ENCODE results near the gene ARHGAP12. TPM values are rescaled to one million over a fixed set of nuclear protein-coding genes. Genes with fewer than 3 reads are reported as not detected.
"Not testable (repeated sequence)": the region's sequence is repeated elsewhere in the genome, so short reads cannot be mapped to it uniquely, and the experiment has no call there.

ARHGAP12 gene
- 10 to 100 TPM in 1 of 2 donors, 1 to 10 TPM in 1; 6.9 to 19.8 TPM for polyA plus RNA-seq

- H3K36me3 ChIP-seq (ENCODE audit: control insufficient read depth in 2 of 2, insufficient read depth in 2 of 2, low read length in 1 of 2): no peaks in the 10 kb centered on the region
- 0 to 1% methylated on average over 78 to 92 of the region's 92 CpGs for WGBS, 2 donors
- no peaks in the 10 kb centered on the region for H3K9me3 ChIP-seq (ENCODE audit: control insufficient read depth in 2 of 2, insufficient read depth in 1 of 2, low read depth in 1 of 2, low read length in 1 of 2)
- H3K4me3 ChIP-seq (ENCODE audit: low read depth in 1 of 2, low read length in 2 of 2): peak within 1 kb of the TSS; percentile 81 to 99
- H3K4me1 ChIP-seq (ENCODE audit: control insufficient read depth in 2 of 2, insufficient read depth in 2 of 2, low read length in 1 of 2): no peaks in the 10 kb centered on the region
- H3K27ac ChIP-seq (ENCODE audit: low read depth in 2 of 2, low read length in 1 of 2): peak within 1 kb of the TSS; percentile 96 to 98
- no peaks in the 10 kb centered on the region for H3K27me3 ChIP-seq (ENCODE audit: control insufficient read depth in 1 of 2, insufficient read depth in 2 of 2, low read length in 2 of 2)
Measured at GRCh38 chr10:31928549-31929260, at the start of gene ARHGAP12. TSS of gene ARHGAP12 (minus strand) at chr10:31928831. CDS start at chr10:31908855, 19,976 bp downstream.

GRCh38 chr10:31978156-31978483 is 49.5 kb upstream of the ARHGAP12 start:
- no peaks in the 10 kb centered on the region for H3K27me3 ChIP-seq (ENCODE audit: control insufficient read depth in 1 of 2, insufficient read depth in 2 of 2, low read length in 2 of 2)
- H3K36me3 ChIP-seq (ENCODE audit: control insufficient read depth in 2 of 2, insufficient read depth in 2 of 2, low read length in 1 of 2): no peaks in the 10 kb centered on the region
- no peaks in the 10 kb centered on the region for H3K4me1 ChIP-seq (ENCODE audit: control insufficient read depth in 2 of 2, insufficient read depth in 2 of 2, low read length in 1 of 2)
- H3K27ac ChIP-seq (ENCODE audit: low read depth in 2 of 2, low read length in 1 of 2): no peak overlapping the region
- 64 to 81% methylated on average over 2 of the region's 2 CpGs for WGBS, 2 donors
- no peaks in the 10 kb centered on the region for H3K9me3 ChIP-seq (ENCODE audit: control insufficient read depth in 2 of 2, insufficient read depth in 1 of 2, low read depth in 1 of 2, low read length in 1 of 2)
- no peak overlapping the region for H3K4me3 ChIP-seq (ENCODE audit: low read depth in 1 of 2, low read length in 2 of 2)

GRCh38 chr10:31977440-31978155 is 49.0 kb upstream of the ARHGAP12 start:
- H3K4me3 ChIP-seq (ENCODE audit: low read depth in 1 of 2, low read length in 2 of 2): no peak overlapping the region
- 54 to 61% methylated on average over 5 of the region's 5 CpGs for WGBS, 2 donors
- H3K9me3 ChIP-seq (ENCODE audit: control insufficient read depth in 2 of 2, insufficient read depth in 1 of 2, low read depth in 1 of 2, low read length in 1 of 2): no peaks in the 10 kb centered on the region
- no peaks in the 10 kb centered on the region for H3K4me1 ChIP-seq (ENCODE audit: control insufficient read depth in 2 of 2, insufficient read depth in 2 of 2, low read length in 1 of 2)
- peak overlapping the region in 1 of 2 donors; percentile 29 for H3K27ac ChIP-seq (ENCODE audit: low read depth in 2 of 2, low read length in 1 of 2)
- no peaks in the 10 kb centered on the region for H3K36me3 ChIP-seq (ENCODE audit: control insufficient read depth in 2 of 2, insufficient read depth in 2 of 2, low read length in 1 of 2)
- H3K27me3 ChIP-seq (ENCODE audit: control insufficient read depth in 1 of 2, insufficient read depth in 2 of 2, low read length in 2 of 2): no peaks in the 10 kb centered on the region

GRCh38 chr10:31975157-31975765 is 46.6 kb upstream of the ARHGAP12 start:
- H3K4me1 ChIP-seq (ENCODE audit: control insufficient read depth in 2 of 2, insufficient read depth in 2 of 2, low read length in 1 of 2): no peaks in the 10 kb centered on the region
- no peaks in the 10 kb centered on the region for H3K36me3 ChIP-seq (ENCODE audit: control insufficient read depth in 2 of 2, insufficient read depth in 2 of 2, low read length in 1 of 2)
- H3K27me3 ChIP-seq (ENCODE audit: control insufficient read depth in 1 of 2, insufficient read depth in 2 of 2, low read length in 2 of 2): no peaks in the 10 kb centered on the region
- 86 to 90% methylated on average over 6 of the region's 6 CpGs for WGBS, 2 donors
- H3K27ac ChIP-seq (ENCODE audit: low read depth in 2 of 2, low read length in 1 of 2): no peak overlapping the region
- H3K4me3 ChIP-seq (ENCODE audit: low read depth in 1 of 2, low read length in 2 of 2): no peak overlapping the region
- H3K9me3 ChIP-seq (ENCODE audit: control insufficient read depth in 2 of 2, insufficient read depth in 1 of 2, low read depth in 1 of 2, low read length in 1 of 2): no peaks in the 10 kb centered on the region

- Histone ChIP-seq H3K27ac (ENCODE audit: low read depth in 2 of 2, low read length in 1 of 2) (no peak overlapping the region), H3K9me3 (ENCODE audit: control insufficient read depth in 2 of 2, insufficient read depth in 1 of 2, low read depth in 1 of 2, low read length in 1 of 2) (no peaks in the 10 kb centered on the region), H3K27me3 (ENCODE audit: control insufficient read depth in 1 of 2, insufficient read depth in 2 of 2, low read length in 2 of 2) (no peaks in the 10 kb centered on the region), H3K4me1 (ENCODE audit: control insufficient read depth in 2 of 2, insufficient read depth in 2 of 2, low read length in 1 of 2) (no peaks in the 10 kb centered on the region), H3K4me3 (ENCODE audit: low read depth in 1 of 2, low read length in 2 of 2) (no peak overlapping the region), H3K36me3 (ENCODE audit: control insufficient read depth in 2 of 2, insufficient read depth in 2 of 2, low read length in 1 of 2) (no peaks in the 10 kb centered on the region)
- 80 to 82% methylated on average over 4 of the region's 4 CpGs for WGBS, 2 donors
Measured at GRCh38 chr10:31974434-31975124, 45.9 kb upstream of the ARHGAP12 start.

GRCh38 chr10:31972519-31973041 is 43.9 kb upstream of the ARHGAP12 start:
- Histone ChIP-seq H3K9me3 (ENCODE audit: control insufficient read depth in 2 of 2, insufficient read depth in 1 of 2, low read depth in 1 of 2, low read length in 1 of 2) (no peaks in the 10 kb centered on the region), H3K36me3 (ENCODE audit: control insufficient read depth in 2 of 2, insufficient read depth in 2 of 2, low read length in 1 of 2) (no peaks in the 10 kb centered on the region)
- 84 to 92% methylated on average over 9 of the region's 9 CpGs for WGBS, 2 donors

GRCh38 chr10:31969847-31970246 is 41.2 kb upstream of the ARHGAP12 start:
- no CpG with 5 or more reads among the region's 32 CpGs for WGBS, 2 donors
- not testable (repeated sequence) for H3K27me3 ChIP-seq (ENCODE audit: control insufficient read depth in 1 of 2, insufficient read depth in 2 of 2, low read length in 2 of 2); H3K36me3 ChIP-seq (ENCODE audit: control insufficient read depth in 2 of 2, insufficient read depth in 2 of 2, low read length in 1 of 2); H3K4me3 ChIP-seq (ENCODE audit: low read depth in 1 of 2, low read length in 2 of 2); H3K4me1 ChIP-seq (ENCODE audit: control insufficient read depth in 2 of 2, insufficient read depth in 2 of 2, low read length in 1 of 2); H3K9me3 ChIP-seq (ENCODE audit: control insufficient read depth in 2 of 2, insufficient read depth in 1 of 2, low read depth in 1 of 2, low read length in 1 of 2); H3K27ac ChIP-seq (ENCODE audit: low read depth in 2 of 2, low read length in 1 of 2)

More at GRCh38 chr10:31972519-31973041, 43.9 kb upstream of the ARHGAP12 start:
- no peaks in the 10 kb centered on the region for H3K4me1 ChIP-seq (ENCODE audit: control insufficient read depth in 2 of 2, insufficient read depth in 2 of 2, low read length in 1 of 2)
- H3K4me3 ChIP-seq (ENCODE audit: low read depth in 1 of 2, low read length in 2 of 2): no peak overlapping the region
- H3K27me3 ChIP-seq (ENCODE audit: control insufficient read depth in 1 of 2, insufficient read depth in 2 of 2, low read length in 2 of 2): no peaks in the 10 kb centered on the region
- H3K27ac ChIP-seq (ENCODE audit: low read depth in 2 of 2, low read length in 1 of 2): no peak overlapping the region

GRCh38 chr10:31963589-31963980 is 35.0 kb upstream of the ARHGAP12 start:
- Histone ChIP-seq H3K4me1 (ENCODE audit: control insufficient read depth in 2 of 2, insufficient read depth in 2 of 2, low read length in 1 of 2) (peaks cover 0 to 3% of the 10 kb centered on the region in 2 donors), H3K36me3 (ENCODE audit: control insufficient read depth in 2 of 2, insufficient read depth in 2 of 2, low read length in 1 of 2) (no peaks in the 10 kb centered on the region), H3K9me3 (ENCODE audit: control insufficient read depth in 2 of 2, insufficient read depth in 1 of 2, low read depth in 1 of 2, low read length in 1 of 2) (no peaks in the 10 kb centered on the region), H3K4me3 (ENCODE audit: low read depth in 1 of 2, low read length in 2 of 2) (no peak overlapping the region), H3K27me3 (ENCODE audit: control insufficient read depth in 1 of 2, insufficient read depth in 2 of 2, low read length in 2 of 2) (no peaks in the 10 kb centered on the region), H3K27ac (ENCODE audit: low read depth in 2 of 2, low read length in 1 of 2) (no peak overlapping the region)
- 54 to 62% methylated on average over 1 of the region's 1 CpG for WGBS, 2 donors

- Histone ChIP-seq H3K27ac (ENCODE audit: low read depth in 2 of 2, low read length in 1 of 2) (no peak overlapping the region), H3K9me3 (ENCODE audit: control insufficient read depth in 2 of 2, insufficient read depth in 1 of 2, low read depth in 1 of 2, low read length in 1 of 2) (no peaks in the 10 kb centered on the region), H3K4me3 (ENCODE audit: low read depth in 1 of 2, low read length in 2 of 2) (no peak overlapping the region), H3K27me3 (ENCODE audit: control insufficient read depth in 1 of 2, insufficient read depth in 2 of 2, low read length in 2 of 2) (no peaks in the 10 kb centered on the region), H3K36me3 (ENCODE audit: control insufficient read depth in 2 of 2, insufficient read depth in 2 of 2, low read length in 1 of 2) (no peaks in the 10 kb centered on the region), H3K4me1 (ENCODE audit: control insufficient read depth in 2 of 2, insufficient read depth in 2 of 2, low read length in 1 of 2) (peaks cover 0 to 3% of the 10 kb centered on the region in 2 donors)
- WGBS, 2 donors: 91 to 92% methylated on average over 4 of the region's 4 CpGs
Measured at GRCh38 chr10:31962826-31963588, 34.4 kb upstream of the ARHGAP12 start.
